Measurements from ENCODE around the gene ARPC1B.
A peak's percentile ranks its signal among the peaks of the same experiment; 100 is the strongest.
"Not testable (repeated sequence)": the region's sequence is repeated elsewhere in the genome, so short reads cannot be mapped to it uniquely, and the experiment has no call there.

DNA sequence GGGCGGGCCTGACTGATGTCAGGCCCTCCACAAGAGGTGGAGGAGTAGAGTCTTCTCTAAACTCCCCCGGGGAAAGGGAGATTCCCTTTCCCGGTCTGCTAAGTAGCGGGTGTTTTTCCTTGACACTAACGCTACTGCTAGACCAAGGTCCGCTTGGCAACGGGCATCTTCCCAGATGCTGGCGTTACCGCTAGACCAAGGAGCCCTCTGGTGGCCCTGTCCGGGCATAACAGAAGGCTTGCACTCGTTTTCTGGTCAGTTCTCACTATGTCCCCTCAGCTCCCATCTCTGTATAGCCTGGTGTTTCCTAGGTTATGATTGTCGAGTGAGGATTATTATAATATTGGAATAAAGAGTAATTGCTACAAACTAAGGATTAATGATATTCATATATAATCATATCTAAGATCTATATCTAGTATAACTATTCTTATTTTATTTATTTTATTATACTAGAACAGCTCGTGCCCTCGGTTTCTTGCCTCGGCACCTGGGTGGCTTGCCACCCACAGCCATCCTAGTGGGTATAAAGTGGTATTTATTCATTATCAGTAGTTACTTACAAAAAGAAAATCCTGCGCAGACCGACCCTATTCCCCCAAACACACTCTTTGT, 41.1 kb downstream of the ARPC1B start:
- TF ChIP-seq CTCF (IDR thresholded peaks at IDR 0.05; ENCODE audit: low read depth, low read length, missing input control): peak; percentile 64
- TF ChIP-seq YY1 (IDR thresholded peaks at IDR 0.05); REST (IDR thresholded peaks at IDR 0.05); GABPA (IDR thresholded peaks at IDR 0.05 in 1 of 2, conservative IDR thresholded peaks at IDR 0.05 in 1 of 2): not testable (repeated sequence)
- TF ChIP-seq RAD21 (IDR thresholded peaks at IDR 0.05): peak; percentile 79 to 82

Measured in liver (tissue), 3 donors.